DMS114 treated with DMSO at 0.1 percent for 48 hours (cell line): Measurements from ENCODE around the gene ZC3H18.
"Not testable (repeated sequence)": the region's sequence is repeated elsewhere in the genome, so short reads cannot be mapped to it uniquely, and the experiment has no call there.

Experiments used
- DNase-seq: peaks from one replicate; lab custom pipeline; 2025; ENCODE audit not compliant: unreplicated experiment; lab: John Stamatoyannopoulos, UW

The ZC3H18 gene

DNA sequence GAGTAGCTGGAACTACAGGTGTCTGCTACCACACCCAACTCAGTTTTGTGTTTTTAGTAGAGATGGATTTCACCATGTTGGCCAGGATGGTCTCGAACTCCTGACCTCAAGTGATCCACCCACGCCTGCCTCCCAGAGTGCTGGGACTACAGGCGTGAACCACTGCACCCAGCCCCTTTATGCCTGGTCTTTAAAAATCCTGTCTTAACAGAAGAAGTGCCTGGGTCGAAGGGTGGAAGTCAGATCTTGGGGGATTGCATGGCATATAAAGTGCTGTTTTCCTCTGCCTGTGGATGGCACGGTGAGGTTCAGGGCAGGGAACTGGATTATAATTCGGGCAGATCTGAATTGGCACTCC lies 30.3 kb downstream of the ZC3H18 start:
- no peak for DNase-seq

DNA sequence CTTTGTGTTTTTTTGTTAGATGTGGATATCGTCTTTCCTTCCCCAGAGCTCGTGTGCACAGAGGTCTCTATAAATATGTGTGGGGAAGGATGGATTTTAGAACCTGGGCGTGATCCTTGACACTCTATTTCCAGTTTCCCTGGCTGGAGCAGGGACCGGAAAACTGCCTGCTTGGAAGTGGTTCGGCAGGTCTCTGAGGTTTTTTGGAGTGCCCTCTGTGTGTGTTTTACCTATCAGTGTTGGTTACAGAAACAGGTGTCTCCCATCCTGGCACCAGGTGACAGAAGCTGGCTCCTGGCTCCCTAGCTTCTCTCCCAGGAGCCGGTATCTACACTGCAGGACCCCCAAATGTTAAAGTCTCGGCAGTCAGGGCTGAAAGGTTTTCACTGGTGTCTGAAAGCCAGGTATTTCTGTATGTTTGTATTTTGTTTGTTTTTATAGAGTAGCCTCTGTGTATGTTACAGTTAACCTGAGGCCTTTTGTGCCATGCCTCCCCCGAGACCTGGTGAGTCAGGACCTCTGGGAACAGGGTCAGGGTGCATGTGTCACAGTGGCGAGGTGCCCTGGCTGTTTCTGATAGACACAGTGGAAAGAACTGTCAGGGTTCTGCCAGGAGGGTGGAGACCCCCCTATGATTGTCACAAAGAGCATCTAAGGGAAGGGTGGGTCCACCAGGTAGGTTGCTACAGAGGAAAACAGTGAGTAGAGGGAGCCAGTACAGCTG lies 31.3 kb downstream of the ZC3H18 start:
- no peak for DNase-seq

DNA sequence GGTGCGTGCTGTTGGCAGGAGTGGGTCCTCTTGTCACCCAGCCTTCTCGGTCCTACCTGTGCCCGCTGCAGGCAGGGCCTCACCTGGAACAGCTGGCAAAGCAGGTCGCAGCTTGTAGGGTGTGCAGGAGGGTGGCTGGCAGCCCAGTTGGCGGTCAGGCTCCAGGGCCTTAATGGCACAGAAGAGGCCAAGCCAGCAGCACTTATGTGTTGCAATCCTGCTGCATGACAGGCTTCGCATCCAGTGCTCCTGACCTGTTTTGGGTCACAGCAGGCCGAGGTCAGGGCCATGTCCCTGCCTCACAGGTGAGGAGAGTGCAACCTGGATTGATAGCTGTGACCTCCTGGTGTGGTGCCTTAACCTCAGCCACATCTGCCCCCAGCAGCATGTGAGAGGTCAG lies 31.9 kb downstream of the ZC3H18 start:
- no peak for DNase-seq

DNA sequence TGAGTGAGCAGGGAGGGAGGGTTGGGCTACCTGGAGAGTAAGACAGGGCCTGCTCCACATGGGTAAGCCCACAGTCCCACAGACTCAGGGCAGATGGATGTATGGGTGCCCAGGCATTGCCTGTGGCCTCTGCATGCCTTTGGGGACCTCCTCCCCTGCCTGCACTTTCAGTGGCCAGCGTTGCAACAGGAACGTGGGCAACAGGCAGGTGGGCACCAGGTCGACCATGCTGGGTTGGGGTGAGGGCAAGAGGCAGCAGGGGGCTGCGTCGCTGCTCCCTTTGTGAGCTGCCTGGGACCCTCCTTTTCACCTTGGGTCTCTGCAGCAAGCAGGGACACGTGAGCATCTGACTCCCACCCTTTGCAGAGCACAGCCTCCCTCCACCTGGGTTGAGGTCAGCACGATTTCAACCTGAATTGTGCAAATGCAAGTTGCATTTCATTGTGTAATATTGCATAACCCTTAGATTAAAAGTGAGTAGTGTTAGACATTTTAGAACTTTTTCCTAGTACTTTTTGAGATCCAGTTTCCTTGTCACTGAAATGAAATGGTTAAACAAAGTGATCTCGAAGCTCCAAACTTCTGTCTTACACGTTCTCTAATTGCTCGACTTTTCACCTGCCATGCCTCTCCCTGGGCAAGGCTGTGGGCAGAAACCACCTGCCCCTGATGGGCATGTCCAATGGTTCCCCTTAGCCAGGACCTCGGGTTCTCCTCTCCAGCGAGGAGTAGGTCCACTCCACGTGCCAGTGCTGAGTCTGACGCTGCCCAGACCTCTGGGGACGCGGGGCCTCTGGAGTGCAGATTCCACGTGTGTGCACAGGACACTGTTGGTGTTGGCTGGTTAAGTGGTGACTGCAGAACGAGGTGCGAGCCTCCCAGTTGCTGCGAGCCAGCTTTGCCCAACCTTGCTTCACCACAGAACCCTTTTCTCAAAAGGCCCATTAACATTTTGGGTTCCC lies 35.3 kb downstream of the ZC3H18 start:
- no peak for DNase-seq

DNA sequence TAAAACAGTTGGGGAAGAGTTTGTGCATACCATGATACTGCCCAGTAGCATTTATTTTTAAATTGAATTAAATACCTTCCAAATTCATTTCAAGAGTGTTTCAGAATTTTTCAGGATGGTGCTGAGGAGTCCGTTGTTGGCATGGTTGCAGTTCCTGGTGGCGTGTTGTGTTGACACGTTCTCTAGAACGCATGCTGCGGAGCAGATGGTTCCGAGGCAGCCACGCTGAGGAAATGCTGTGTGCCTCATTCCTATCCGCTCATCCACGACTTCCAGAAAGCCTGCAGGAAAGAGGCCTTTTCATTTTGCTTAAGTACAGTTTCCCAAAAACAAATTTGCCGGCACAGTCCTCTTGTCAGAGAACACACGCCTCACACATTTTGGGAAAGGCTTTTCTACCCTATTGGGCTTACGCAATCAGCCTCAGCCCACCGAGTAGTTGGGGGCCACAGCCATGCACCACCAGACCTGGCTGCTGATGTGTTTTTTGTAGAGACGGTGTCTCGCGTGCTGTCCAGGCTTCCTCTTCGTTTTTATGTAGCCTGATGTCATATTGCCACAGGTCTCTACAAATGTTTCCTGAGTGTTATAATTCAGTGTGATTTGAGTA lies 36.0 kb downstream of the ZC3H18 start:
- no peak for DNase-seq

DNA sequence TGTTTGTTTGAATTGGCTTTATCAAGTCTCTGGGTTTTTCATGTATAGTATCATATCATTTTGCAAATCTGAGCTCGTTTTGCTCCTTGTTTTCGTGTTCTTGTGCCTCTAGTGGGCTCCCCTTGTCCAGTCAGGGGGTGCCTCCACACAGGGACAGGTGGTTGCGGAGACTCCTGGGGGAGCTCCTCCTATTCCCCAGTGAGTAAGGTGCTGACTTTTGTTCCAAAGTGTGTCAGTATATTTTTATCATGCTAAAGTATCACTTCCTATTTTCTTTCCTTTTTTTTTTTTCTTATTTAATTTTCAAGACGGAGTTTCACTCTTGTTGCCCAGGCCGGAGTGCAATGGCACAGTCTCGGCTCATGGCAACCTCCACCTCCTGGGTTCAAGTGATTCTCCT lies 37.9 kb downstream of the ZC3H18 start:
- DNase-seq = no peak

DNA sequence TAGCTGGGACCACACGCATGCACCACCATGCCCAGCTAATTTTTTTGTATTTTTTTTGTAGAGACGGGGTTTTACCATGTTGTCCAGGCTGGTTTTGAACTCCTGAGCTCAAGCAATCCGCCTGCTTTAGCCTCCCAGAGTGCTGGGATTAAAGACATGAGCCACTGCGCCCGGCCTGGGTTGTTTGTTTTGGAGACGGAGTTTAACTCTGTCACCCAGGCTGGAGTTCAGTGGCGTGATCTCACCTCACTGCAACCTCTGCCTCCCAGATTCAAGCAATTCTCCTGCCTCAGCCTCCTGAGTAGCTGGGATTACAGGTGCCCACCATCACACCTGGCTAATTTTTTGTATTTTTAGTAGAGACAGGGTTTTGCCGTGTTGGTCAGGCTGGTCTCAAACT lies 39.2 kb downstream of the ZC3H18 start:
- not testable (repeated sequence) for DNase-seq

DNA sequence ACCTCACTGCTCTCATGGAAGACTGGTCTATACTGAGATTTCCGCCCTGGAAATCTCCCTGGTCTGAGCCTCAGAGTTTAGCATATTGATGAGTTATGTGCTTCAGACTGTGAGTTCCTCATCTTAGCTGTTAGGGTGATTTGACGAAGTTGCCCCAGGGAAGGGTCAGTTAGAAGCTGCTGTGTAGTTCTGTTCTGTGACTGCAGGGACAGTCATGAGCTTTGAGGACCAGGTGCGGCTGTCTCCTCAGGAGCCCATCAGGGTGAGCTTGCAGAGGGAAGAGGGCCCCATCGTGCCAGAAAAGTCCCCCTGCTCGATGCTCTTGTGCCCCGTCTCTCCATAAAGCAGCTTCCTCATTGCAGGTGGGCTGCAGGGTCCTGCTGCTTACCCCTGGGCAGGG lies 39.9 kb downstream of the ZC3H18 start:
- DNase-seq = no peak

DNA sequence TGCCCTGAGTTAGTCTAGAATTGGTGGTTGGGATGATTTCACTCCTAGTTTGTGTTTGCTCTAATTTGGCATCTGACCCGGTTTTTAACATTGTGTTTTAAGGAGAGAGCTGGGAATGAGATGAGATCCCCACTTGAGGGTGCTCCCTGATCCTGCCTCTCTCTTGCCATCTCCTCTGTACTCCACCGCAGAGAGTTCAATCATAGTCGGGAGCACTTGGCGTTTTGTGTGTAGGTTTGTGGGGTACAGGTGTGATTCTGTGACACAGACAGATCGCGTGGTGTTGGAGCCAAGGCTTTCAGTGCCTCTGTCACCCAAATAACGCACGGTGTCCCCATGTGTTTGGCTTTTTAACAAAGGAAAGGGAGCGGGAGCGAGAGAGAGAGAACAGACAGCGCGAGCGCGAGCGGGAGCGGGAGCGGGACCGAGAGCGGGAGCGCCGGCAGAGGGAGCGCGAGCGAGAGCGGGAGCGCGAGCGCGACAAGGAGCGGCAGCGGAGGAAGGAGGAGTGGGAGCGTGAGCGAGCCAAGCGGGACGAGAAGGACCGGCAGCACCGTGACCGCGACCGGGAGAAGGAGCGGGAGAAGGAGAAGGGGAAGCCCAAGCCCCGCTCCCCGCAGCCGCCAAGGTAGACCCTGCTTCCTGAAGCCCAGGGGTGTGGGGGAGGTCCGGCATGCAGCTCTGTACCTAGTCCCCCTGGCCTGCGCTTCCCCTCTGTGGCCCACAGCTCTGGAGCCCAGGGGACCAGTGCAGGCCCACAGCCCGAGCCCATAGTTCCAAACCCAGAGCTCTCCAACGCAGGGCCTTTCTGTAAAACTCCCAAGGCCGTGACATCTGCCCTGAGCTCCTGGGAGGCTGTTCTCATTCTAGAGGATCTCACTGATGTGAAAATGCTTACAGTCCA lies 41.0 kb downstream of the ZC3H18 start:
- DNase-seq = no peak

DNA sequence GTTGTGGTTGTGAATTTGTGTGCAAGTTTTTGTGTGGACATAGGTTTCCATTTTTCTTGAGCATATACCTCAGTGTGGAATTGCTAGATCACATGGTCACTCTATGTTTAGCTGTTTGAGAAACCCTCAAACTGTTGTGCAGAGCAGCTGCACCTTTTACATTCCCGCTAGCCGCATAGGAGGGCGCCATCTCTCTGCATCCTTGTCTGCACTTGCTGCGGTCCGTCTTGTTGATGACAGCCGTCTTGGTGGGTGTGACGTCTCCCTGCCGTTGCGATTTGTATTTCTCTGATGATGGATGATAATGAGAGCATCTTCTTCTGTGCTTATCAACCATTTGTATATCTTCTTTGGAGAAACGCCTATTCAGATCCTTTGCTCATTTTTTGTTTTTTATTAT lies 43.1 kb downstream of the ZC3H18 start:
- DNase-seq = no peak

DNA sequence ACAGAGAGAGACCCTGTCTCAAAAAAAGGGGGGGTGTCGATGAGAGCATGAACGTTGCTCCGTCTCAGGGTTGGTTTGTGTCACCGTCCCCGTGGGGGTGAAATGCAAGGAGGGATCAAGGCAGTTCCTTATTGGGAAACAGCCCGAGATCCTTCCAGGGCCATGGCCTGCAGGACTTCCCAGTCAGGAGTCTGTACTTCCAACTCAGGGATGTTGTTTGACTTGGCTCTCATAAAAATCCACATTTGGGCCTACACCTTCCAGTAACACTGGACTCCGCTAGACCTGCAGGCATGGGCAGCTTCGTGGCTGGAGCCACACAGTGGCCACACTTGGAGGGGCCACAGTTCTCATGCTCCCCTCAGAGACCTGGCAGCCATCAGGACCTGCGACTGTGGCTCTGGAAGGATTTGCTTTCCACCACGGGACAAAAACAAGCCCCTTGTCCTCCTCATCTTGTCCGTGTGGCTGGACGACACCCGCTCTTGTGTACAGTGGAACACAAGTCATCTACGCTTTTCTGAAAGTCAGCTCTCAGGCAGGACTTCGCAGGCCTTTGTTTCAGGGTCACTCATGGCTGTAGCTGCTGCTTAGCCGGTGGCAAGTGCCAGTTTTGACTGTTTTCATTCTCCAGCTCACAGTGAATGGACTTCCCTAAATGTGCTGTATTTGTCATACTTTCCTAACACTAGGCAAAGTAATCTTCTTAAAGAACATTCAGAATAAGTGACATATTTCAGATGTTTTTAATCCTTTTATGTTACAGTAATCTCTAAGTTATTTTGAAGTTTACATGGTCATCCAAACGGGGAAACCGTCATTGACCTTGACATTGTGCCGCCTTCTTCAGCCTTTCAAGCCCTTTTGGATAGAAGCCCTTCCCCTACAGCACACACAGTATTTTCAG lies 44.0 kb downstream of the ZC3H18 start:
- DNase-seq = no peak

DNA sequence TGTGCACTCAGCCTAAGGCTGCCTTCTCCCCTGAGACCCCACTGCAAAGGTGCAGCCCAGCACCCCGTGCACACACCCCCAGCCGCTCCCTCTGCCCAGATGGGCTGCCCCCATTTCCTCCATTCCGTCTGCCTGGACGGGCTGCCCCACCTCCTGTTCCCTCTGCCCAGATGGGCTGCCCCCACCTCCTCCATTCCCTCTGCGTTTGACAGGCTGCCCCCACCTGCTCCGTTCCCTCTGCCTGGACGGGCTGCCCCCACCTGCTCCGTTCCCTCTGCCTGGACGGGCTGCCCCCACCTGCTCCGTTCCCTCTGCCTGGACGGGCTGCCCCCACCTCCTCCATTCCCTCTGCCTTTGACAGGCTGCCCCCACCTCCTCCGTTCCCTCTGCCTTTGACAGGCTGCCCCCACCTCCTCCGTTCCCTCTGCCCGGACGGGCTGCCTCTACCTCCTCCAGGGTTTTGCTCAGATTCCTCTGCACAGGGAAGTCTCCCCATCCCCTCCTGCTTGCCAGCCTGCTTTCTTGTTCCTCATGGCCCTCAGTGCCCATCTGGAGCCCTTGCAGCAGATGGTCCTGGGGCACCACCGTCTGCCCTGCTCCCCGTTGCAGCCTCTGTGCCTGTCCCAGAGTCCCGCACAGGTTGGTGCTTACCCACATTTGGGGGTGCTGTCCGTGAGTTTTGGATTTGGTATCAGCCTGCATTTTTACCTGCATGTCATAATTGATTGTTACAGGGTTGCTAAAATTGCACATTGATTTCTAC lies 44.8 kb downstream of the ZC3H18 start:
- DNase-seq = no peak

DNA sequence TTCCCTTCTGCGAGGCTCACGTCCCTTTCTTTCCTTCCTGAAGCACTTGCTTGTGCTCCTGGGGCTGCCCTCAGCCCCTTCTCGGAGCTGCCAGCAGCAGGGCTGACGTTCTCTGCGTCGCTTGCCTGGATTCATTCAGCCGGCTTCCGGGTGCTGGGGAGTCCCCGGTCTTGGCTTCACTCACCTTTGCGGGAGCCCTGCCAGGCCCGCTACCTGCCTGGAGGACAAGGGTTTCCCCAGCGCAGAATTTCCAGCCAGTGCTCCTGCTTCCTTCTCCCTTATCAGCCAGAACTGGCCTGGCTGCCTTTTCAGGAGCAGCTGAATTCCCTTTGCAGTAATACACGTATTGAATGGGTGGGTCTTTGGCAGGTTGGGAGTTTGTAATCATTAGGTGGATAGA lies 46.1 kb downstream of the ZC3H18 start:
- DNase-seq = no peak

DNA sequence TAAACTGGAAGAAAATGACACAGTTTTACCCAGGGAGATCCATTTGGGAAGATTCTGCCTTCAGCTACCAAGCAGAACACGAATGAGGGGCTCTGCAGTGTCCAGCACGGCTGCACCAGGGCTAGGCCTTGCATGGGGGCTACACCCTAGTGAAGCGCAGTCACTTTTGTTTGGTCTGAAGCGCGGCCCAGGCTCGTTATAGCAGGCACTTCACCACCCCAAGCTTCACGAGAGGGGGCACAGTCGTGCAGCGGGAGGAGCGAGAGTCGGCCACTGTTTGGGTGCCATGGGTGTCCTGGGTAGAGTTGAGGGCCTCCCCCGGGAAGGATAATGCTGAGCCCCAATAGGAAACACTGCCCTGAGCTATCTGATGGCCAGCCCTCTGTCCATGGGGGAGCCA lies 46.5 kb downstream of the ZC3H18 start:
- DNase-seq = no peak

DNA sequence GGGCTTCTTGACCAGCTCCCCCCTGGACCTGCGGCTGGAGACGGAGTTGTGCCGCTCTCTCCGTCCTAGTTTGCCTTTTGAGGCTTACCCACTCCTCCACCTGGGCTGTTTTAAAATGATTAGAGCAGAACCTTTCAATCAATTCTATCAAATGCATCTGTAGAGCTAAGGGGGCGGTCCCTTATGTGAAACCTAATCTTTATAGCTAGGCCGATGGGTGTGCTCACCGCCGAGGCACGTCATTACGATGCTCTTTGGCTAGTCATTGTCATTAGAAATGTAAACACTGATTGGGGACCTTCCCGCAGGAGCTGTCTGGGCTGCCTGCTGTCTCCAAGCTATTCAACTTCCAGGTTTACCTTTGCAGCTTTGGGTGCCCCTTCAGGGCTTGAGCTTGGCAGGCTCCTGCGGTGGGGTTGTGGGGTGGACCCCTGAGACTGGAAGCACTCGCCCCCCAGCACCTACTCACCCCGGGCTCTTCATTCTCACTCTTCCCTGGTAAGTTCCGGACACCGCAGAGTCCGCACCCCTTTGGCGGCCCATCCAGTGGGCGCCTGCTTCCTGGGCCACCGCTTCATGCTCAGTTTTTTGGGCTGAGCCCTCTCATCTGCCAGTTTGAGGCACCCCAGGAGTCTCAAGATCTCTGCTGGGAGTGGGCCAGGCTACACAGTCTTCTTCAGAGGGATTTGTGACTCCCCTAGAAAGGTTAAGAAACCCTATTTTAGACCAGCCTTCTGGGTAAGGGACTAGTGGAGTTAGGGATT lies 47.2 kb downstream of the ZC3H18 start:
- no peak for DNase-seq

DNA sequence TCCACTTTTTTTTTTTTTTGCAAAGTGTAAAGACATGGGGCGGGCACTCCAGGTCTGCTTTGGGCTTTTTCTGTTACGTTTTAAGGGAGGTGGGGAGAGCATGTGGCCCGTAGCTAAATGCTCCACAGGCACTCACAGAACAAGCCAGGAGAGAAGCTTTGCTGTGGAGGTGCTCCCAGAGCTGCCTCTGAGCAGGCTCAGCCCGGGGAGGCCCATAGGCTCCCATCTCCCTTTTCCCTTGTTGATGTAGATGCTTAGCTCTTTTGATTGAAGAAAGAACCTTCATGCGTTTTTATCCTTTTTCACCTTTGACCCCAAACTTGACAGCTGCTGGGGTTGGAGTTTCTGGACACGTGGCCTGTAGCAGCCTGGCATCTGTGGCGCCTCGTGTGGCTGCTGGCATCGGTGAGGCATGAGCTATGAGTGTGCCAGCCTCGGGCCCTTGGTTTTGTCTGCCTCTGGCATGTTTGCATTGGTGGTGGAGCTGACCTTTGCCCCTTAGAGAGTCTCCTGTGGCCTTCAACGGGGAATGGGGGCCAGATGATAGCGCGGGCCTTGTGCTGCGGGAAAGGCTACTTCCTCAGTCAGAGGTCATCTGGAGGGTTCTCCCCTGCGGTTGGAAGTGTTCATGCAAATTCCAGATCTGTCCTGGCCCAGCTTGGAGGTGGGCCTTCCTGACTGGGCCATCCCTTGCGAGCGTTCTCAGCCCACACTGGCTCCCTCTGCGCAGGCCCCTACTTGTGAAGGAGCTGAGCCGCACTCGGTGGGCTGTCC lies 48.2 kb downstream of the ZC3H18 start:
- no peak for DNase-seq

DNA sequence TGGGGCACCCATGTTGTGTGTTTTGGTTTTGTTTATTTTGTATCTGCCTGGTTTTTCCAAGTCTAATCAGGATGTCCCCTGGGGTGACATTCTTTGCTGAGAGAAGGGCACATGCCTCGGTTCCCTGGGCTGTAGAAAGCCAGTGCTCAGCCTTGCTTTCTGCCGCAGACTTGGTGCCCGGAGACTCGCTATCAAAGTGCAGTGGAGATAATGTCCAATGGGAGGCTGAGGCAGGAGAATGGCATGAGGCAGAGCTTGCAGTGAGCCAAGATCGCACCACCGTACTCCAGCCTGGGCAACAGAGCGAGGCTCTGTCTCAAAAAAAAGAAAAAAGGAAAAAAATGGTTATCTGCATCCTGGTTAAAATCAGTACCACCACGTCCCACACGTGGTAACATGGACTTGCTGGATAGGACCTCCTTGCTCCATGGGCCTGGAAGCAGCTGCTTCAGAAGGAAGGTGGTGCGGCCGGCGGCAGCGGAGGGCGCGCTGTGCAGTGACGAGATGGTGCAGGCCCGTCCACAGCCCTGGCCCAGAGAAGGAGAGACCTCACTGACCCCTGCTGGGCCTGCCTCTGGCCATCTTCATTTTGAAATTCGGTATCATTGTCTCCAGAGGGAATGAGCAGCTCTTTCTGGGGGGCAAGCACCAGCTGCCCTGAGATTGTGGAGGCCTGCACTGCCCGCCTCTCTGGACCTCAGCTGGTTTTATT lies 48.9 kb downstream of the ZC3H18 start:
- DNase-seq = no peak
